Keratinocyte (primary cell): ENCODE measurements around the gene TERT. TPM values are rescaled to one million over a fixed set of nuclear protein-coding genes. Genes with fewer than 3 reads are reported as not detected.

ENCODE experiments used
- DNase-seq: peaks from one replicate; pipeline ENCODE4 v3.0.0-alpha.2; 2011; ENCODE audit warnings: low read depth, missing footprints, low spot score
- FAIRE-seq: peaks from 2 replicates; lab custom pipeline; 2011; peaks lifted over from hg19 to GRCh38; lab: Jason Lieb, UNC
- H2AFZ ChIP-seq: 2 replicates; pipeline ENCODE4 v1.6.0; 2012; ENCODE audit warnings: low read length, control low read depth, inconsistent platforms; ENCODE audit not compliant: control insufficient read depth
- H3K27ac ChIP-seq: 2 replicates; pipeline ENCODE4 v1.5.1; 2011; ENCODE audit warnings: low read length; ENCODE audit not compliant: control insufficient read depth, insufficient read depth
- H3K27me3 ChIP-seq: 3 replicates; pipeline ENCODE4 v1.6.0; 2011; ENCODE audit warnings: low read length; ENCODE audit not compliant: control insufficient read depth, insufficient read depth; ENCODE audit errors: extremely low read depth
- H3K36me3 ChIP-seq, 2 experiments: 2 replicates in 1 of 2; 3 replicates in 1 of 2; pipeline ENCODE4 v1.5.1; 2011; ENCODE audit warnings: low read length in 2 of 2, mild to moderate bottlenecking in 1 of 2; ENCODE audit not compliant: control insufficient read depth in 2 of 2, insufficient read depth in 2 of 2; ENCODE audit errors: extremely low read depth in 1 of 2
- H3K4me1 ChIP-seq: 3 replicates; pipeline ENCODE4 v1.5.1; 2011; ENCODE audit warnings: low read length; ENCODE audit not compliant: control insufficient read depth, insufficient read depth; ENCODE audit errors: extremely low read depth
- H3K4me2 ChIP-seq: 3 replicates; pipeline ENCODE4 v1.6.0; 2011; ENCODE audit warnings: low read depth, low read length; ENCODE audit not compliant: control insufficient read depth, insufficient read depth; ENCODE audit errors: extremely low read depth
- H3K4me3 ChIP-seq, 3 experiments: fragments of 200-600 bp in 1 of 3; sonication (generic) in 1 of 3; 2 replicates in 2 of 3; 3 replicates in 1 of 3; pipeline ENCODE4 v1.5.1; 2011 to 2016; ENCODE audit warnings: low read length in 3 of 3, mild to moderate bottlenecking in 3 of 3, control low read depth in 2 of 3, inconsistent platforms in 1 of 3, low read depth in 1 of 3, mixed read lengths in 1 of 3, mixed run types in 1 of 3, moderate library complexity in 1 of 3; ENCODE audit not compliant: control insufficient read depth in 2 of 3, insufficient read depth in 2 of 3; ENCODE audit errors: extremely low read depth in 1 of 3
- H3K79me2 ChIP-seq: 2 replicates; pipeline ENCODE4 v1.6.0; 2012; ENCODE audit warnings: low read length; ENCODE audit not compliant: control insufficient read depth, insufficient read depth
- H3K9ac ChIP-seq: 3 replicates; pipeline ENCODE4 v1.6.0; 2011; ENCODE audit warnings: low read length; ENCODE audit not compliant: control insufficient read depth, insufficient read depth; ENCODE audit errors: extremely low read depth
- H3K9me1 ChIP-seq: 3 replicates; pipeline ENCODE4 v1.6.0; 2011; ENCODE audit warnings: low read length; ENCODE audit not compliant: control insufficient read depth, insufficient read depth; ENCODE audit errors: extremely low read depth
- H3K9me3 ChIP-seq: 2 replicates; pipeline ENCODE4 v1.5.1; 2012; ENCODE audit warnings: low read depth, low read length; ENCODE audit not compliant: control insufficient read depth
- H4K20me1 ChIP-seq: 3 replicates; pipeline ENCODE4 v1.6.0; 2011; ENCODE audit warnings: low read length; ENCODE audit not compliant: control insufficient read depth, insufficient read depth; ENCODE audit errors: extremely low read depth
- CTCF ChIP-seq, 3 experiments: IDR thresholded peaks in 1 of 3; conservative IDR thresholded peaks in 1 of 3; optimal IDR thresholded peaks in 1 of 3; 2 replicates in 2 of 3; 3 replicates in 1 of 3; pipeline versions ENCODE3 to v1.5.1; 2011; ENCODE audit warnings: low read length in 3 of 3, mild to moderate bottlenecking in 3 of 3, moderate library complexity in 2 of 3, control low read depth in 1 of 3, inconsistent platforms in 1 of 3; ENCODE audit not compliant: insufficient read depth in 2 of 3; ENCODE audit errors: extremely low read depth in 1 of 3
- EZH2 ChIP-seq: IDR thresholded peaks from one replicate; pipeline ENCODE4 v1.6.1; 2012; ENCODE audit warnings: inconsistent platforms, mild to moderate bottlenecking, low read length, moderate library complexity
- dilution Hi-C: fragments of 300-500 bp; cut with MboI; formaldehyde crosslinking; loops from one replicate; pipeline ENCODE4 v1.7.0; 2020; ENCODE audit warnings: low sequenced_read_pairs; ENCODE audit not compliant: extremely low pct_ligation_motif_present
- polyA plus RNA-seq, 5 experiments: library from polyadenylated mRNA; depleted of rRNA in 3 of 5; stranded (reverse) in 3 of 5; stranded (forward) in 1 of 5; unstranded in 1 of 5; fragments of >200 nt; gene quantifications; 1 replicate in 1 of 5; 2 replicates in 3 of 5; 3 replicates in 1 of 5; pipeline versions ENCODE4 v1.2.1 to v1.2.3, GENCODE V29; 2011 to 2012; ENCODE audit warnings: missing spikeins in 2 of 5, low read depth in 1 of 5, low replicate concordance in 1 of 5

TERT gene
- polyA plus RNA-seq, 1 donor (not counting 4 experiments of a cell fraction or from before 2014, with no cell fraction given) = not detected

GRCh38 chr5:1239505-1240251 is 55.2 kb downstream of the TERT start:
- Histone ChIP-seq H3K9me1 (no peaks in the 10 kb centered on the region), H4K20me1 (no peaks in the 10 kb centered on the region), H3K9ac (no peak overlapping the region), H3K79me2 (no peaks in the 10 kb centered on the region), H3K4me3 (no peak overlapping the region), H3K4me2 (no peak overlapping the region), H3K27ac (no peak overlapping the region), H2AFZ (no peak overlapping the region), H3K9me3 (peaks cover 7% of the 10 kb centered on the region), H3K4me1 (no peaks in the 10 kb centered on the region), H3K27me3 (no peaks in the 10 kb centered on the region), H3K36me3 (no peaks in the 10 kb centered on the region)
- no peak for DNase-seq
- dilution Hi-C loops = no loop called here
- no peak for FAIRE-seq
- TF ChIP-seq CTCF (optimal IDR thresholded peaks at IDR 0.05 in 1 of 3, IDR thresholded peaks at IDR 0.05 in 1 of 3, conservative IDR thresholded peaks at IDR 0.05 in 1 of 3; ENCODE audit: extremely low read depth in 1 of 3, insufficient read depth in 2 of 3, low read length in 3 of 3) (no peak), EZH2 (no peak)

GRCh38 chr5:1235838-1236237 is 59.0 kb downstream of the TERT start:
- DNase-seq (no peak), FAIRE-seq (no peak)
- dilution Hi-C loops = no loop called here

More at GRCh38 chr5:1235838-1236237, 59.0 kb downstream of the TERT start:
- no peak overlapping the region for H3K27ac ChIP-seq
- H3K27me3 ChIP-seq = no peaks in the 10 kb centered on the region
- H3K9ac ChIP-seq = no peak overlapping the region
- no peaks in the 10 kb centered on the region for H3K79me2 ChIP-seq
- no peak overlapping the region for H3K4me2 ChIP-seq
- H3K9me1 ChIP-seq = no peaks in the 10 kb centered on the region
- H2AFZ ChIP-seq = no peak overlapping the region
- H3K9me3 ChIP-seq = peaks cover 12% of the 10 kb centered on the region
- H4K20me1 ChIP-seq = no peaks in the 10 kb centered on the region
- no peaks in the 10 kb centered on the region for H3K4me1 ChIP-seq
- TF ChIP-seq CTCF (optimal IDR thresholded peaks at IDR 0.05 in 1 of 3, IDR thresholded peaks at IDR 0.05 in 1 of 3, conservative IDR thresholded peaks at IDR 0.05 in 1 of 3; ENCODE audit: extremely low read depth in 1 of 3, insufficient read depth in 2 of 3, low read length in 3 of 3) = no peak
- no peak overlapping the region for H3K4me3 ChIP-seq
- H3K36me3 ChIP-seq = no peaks in the 10 kb centered on the region
